OCI-LY3 (cell line): ENCODE measurements around the gene ANO10.

ENCODE experiments used
- H2AFZ ChIP-seq: fragments of 200-600, 300-600 bp; shearing (Covaris generic); 2 replicates; pipeline ENCODE4 v1.6.0; 2014; ENCODE audit warnings: antibody characterized with exemption, low read depth, low read length
- H3K27ac ChIP-seq: fragments of 200-600, 300-600 bp; sonication (generic); 2 replicates; pipeline ENCODE4 v1.5.1; 2014; ENCODE audit warnings: mild to moderate bottlenecking, low read length, moderate library complexity, mixed read lengths
- H3K27me3 ChIP-seq: fragments of 200-600, 300-600 bp; sonication (generic); 2 replicates; pipeline ENCODE4 v1.6.1; 2014; ENCODE audit warnings: low read depth, low read length, mixed read lengths
- H3K36me3 ChIP-seq: fragments of 200-600, 300-600 bp; sonication (generic); replicated peaks from 2 replicates; pipeline ENCODE3; 2014; ENCODE audit warnings: low read depth, low read length, mixed read lengths
- H3K4me1 ChIP-seq: fragments of 300-600, 200-600 bp; sonication (generic); 2 replicates; pipeline ENCODE4 v1.6.1; 2014; ENCODE audit warnings: low read length, mixed read lengths
- H3K4me2 ChIP-seq: fragments of 200-600, 300-600 bp; sonication (generic); 2 replicates; pipeline ENCODE4 v1.6.1; 2014; ENCODE audit warnings: low read length, mixed read lengths
- H3K4me3 ChIP-seq: fragments of 300-600, 200-600 bp; sonication (generic); 2 replicates; pipeline ENCODE4 v1.5.1; 2014; ENCODE audit warnings: antibody characterized with exemption, mild to moderate bottlenecking, low read length, moderate library complexity
- H3K79me2 ChIP-seq: fragments of 300-600, 200-600 bp; shearing (Covaris generic); 2 replicates; pipeline ENCODE4 v1.6.1; 2014; ENCODE audit warnings: mild to moderate bottlenecking, low read length, mixed read lengths
- H3K9ac ChIP-seq: fragments of 300-600, 200-600 bp; shearing (Covaris generic); 2 replicates; pipeline ENCODE4 v1.6.0; 2014; ENCODE audit warnings: mild to moderate bottlenecking, low read length, moderate library complexity
- H3K9me3 ChIP-seq: fragments of 200-600, 300-600 bp; shearing (Covaris generic); 2 replicates; pipeline ENCODE4 v1.6.1; 2014; ENCODE audit warnings: low read length, mixed read lengths; ENCODE audit not compliant: insufficient read depth
- H4K20me1 ChIP-seq: fragments of 200-600, 300-600 bp; sonication (generic); 2 replicates; pipeline ENCODE4 v1.6.1; 2016; ENCODE audit warnings: low read length, mixed read lengths; ENCODE audit not compliant: insufficient read depth
- EZH2phosphoT487 ChIP-seq: fragments of 200-600 bp; shearing (Covaris generic); IDR thresholded peaks from 2 replicates; pipeline ENCODE4 v1.6.1; 2018; ENCODE audit warnings: antibody characterized with exemption, mixed run types, low read depth
- TF ChIP-seq, protein P1 (sequence below): fragments of 200-600, 300-600 bp; sonication (generic); IDR thresholded peaks from 2 replicates; pipeline ENCODE4 v1.5.1; 2014; ENCODE audit warnings: antibody characterized with exemption, low read length, low read depth

Gene ANO10

DNA sequence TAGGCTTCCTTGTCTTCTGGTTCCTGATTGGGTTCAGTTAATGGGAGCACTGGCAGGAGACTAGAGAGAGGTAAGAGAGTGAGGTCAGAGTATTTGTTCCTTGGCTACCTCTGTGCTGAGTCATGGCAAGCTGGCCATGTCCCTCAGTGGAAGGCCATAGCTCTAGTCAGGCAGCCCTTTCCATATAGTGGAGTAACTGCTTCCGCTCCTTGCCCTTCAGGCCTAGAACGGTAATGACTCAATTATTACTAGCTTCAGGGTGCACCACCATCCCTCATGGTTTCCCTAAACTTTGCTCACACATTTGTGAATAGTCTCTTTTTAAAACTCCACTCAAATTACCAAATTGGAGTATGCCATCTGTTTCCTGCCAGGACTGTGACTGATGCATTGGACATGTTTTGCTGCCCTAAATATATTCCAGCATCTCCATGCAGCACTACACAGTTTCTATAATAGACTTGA, 10.5 kb upstream of the ANO10 start:
- Histone ChIP-seq H3K9me3 (peaks cover 6% of the 10 kb centered on the region; the same call in 1 of the 2 replicates), H3K4me1 (peaks cover 41% of the 10 kb centered on the region), H3K4me2 (no peak overlapping the region), H2AFZ (no peak overlapping the region), H3K4me3 (no peak overlapping the region), H3K27ac (no peak overlapping the region), H3K36me3 (peaks cover 4% of the 10 kb centered on the region), H4K20me1 (no peaks in the 10 kb centered on the region), H3K79me2 (no peaks in the 10 kb centered on the region), H3K9ac (no peak overlapping the region), H3K27me3 (no peaks in the 10 kb centered on the region)
- no peak for TF ChIP-seq EZH2phosphoT487
- TF ChIP-seq, protein P1, sequence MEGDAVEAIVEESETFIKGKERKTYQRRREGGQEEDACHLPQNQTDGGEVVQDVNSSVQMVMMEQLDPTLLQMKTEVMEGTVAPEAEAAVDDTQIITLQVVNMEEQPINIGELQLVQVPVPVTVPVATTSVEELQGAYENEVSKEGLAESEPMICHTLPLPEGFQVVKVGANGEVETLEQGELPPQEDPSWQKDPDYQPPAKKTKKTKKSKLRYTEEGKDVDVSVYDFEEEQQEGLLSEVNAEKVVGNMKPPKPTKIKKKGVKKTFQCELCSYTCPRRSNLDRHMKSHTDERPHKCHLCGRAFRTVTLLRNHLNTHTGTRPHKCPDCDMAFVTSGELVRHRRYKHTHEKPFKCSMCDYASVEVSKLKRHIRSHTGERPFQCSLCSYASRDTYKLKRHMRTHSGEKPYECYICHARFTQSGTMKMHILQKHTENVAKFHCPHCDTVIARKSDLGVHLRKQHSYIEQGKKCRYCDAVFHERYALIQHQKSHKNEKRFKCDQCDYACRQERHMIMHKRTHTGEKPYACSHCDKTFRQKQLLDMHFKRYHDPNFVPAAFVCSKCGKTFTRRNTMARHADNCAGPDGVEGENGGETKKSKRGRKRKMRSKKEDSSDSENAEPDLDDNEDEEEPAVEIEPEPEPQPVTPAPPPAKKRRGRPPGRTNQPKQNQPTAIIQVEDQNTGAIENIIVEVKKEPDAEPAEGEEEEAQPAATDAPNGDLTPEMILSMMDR: no peak

DNA sequence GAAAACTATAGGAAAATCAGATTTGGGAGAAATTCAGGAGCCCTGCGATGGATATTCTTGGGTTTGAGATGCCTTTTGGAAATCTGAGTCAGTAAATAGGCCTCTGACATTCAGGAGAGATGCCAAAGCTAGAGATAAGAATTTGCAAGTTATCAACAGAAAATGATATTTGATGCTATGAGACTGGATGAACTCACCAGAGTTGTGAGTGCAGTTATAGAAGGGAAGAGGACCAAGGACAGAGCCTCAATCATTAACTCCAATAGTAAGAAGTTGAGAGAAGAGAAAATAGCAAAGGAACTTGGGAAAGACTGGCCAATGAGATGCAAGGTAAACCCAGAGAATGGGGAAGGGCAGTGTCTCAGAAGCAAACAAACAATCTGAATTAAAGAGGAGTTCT, 7.9 kb upstream of the ANO10 start:
- no peaks in the 10 kb centered on the region for H4K20me1 ChIP-seq
- no peaks in the 10 kb centered on the region for H3K27me3 ChIP-seq
- peak overlapping the region; percentile 96 for H3K27ac ChIP-seq
- H3K36me3 ChIP-seq: peaks cover 4% of the 10 kb centered on the region
- peak overlapping the region; percentile 71 for H3K4me3 ChIP-seq
- no peak overlapping the region for H2AFZ ChIP-seq
- TF ChIP-seq, protein P1: no peak
- TF ChIP-seq EZH2phosphoT487: no peak
- peaks cover 52% of the 10 kb centered on the region for H3K4me1 ChIP-seq
- H3K9me3 ChIP-seq: peaks cover 6% of the 10 kb centered on the region; the same call in 1 of the 2 replicates
- peak overlapping the region; percentile 85 for H3K9ac ChIP-seq
- H3K79me2 ChIP-seq: no peaks in the 10 kb centered on the region
- peak overlapping the region; percentile 94 for H3K4me2 ChIP-seq

DNA sequence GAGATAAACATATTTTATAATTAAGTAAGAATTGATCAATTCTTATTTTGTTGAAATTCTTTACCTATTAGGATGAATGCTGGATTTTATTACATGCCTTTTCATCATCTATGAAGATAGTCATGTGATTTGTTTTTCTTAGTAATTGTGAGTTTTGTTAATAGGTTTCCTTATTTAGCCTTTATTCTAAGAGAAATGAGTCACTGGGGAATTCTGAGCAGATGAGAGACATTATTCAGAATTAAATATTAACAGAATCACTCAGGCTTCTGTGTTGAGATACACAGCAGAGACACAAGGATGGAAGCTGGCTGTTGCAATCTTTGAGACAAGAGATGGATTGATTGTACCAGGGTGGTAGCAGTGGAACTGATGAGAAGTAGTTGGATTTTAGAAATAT, 7.4 kb upstream of the ANO10 start:
- no peaks in the 10 kb centered on the region for H3K79me2 ChIP-seq
- TF ChIP-seq, protein P1: no peak
- no peak for TF ChIP-seq EZH2phosphoT487
- peaks cover 6% of the 10 kb centered on the region; the same call in 1 of the 2 replicates for H3K9me3 ChIP-seq
- H3K27me3 ChIP-seq: no peaks in the 10 kb centered on the region
- H2AFZ ChIP-seq: no peak overlapping the region
- peak overlapping the region; percentile 96 for H3K27ac ChIP-seq
- peak overlapping the region; percentile 94 for H3K4me2 ChIP-seq
- peak overlapping the region; percentile 71 for H3K4me3 ChIP-seq
- peaks cover 52% of the 10 kb centered on the region for H3K4me1 ChIP-seq
- no peaks in the 10 kb centered on the region for H4K20me1 ChIP-seq
- H3K9ac ChIP-seq: peak overlapping the region; percentile 85
- H3K36me3 ChIP-seq: peaks cover 4% of the 10 kb centered on the region

DNA sequence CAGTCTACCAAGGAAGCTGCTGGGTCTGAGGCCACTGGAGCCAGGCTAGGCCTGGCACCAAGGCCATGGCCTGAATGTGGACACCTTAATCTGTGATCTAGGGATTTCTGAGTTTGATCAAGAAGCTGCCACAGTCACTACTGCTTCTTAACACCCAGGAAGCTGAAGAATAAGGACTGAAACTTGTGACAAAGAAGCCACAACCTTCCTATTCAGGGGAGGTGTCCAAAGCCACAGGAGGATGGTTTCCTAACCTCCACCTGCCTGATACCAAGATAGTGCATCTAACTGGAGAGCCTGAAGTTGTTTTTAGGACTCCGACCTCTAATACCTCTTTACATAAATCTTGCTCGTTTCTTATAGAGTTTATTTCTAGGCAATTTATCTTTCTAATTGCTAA, 5.5 kb upstream of the ANO10 start:
- H3K27ac ChIP-seq: peak overlapping the region; percentile 96
- peak overlapping the region; percentile 57 for H3K9ac ChIP-seq
- peak overlapping the region; percentile 41 for H3K4me2 ChIP-seq
- H4K20me1 ChIP-seq: no peaks in the 10 kb centered on the region
- no peaks in the 10 kb centered on the region for H3K27me3 ChIP-seq
- TF ChIP-seq, protein P1: no peak
- no peak for TF ChIP-seq EZH2phosphoT487
- peak overlapping the region; percentile 58 for H2AFZ ChIP-seq
- peaks cover 53% of the 10 kb centered on the region for H3K4me1 ChIP-seq
- H3K4me3 ChIP-seq: peak overlapping the region; percentile 25
- no peaks in the 10 kb centered on the region for H3K9me3 ChIP-seq
- no peaks in the 10 kb centered on the region for H3K79me2 ChIP-seq
- no peaks in the 10 kb centered on the region for H3K36me3 ChIP-seq
